HepG2 (cell line): ENCODE measurements around the gene SLC4A2. TPM values are rescaled to one million over a fixed set of nuclear protein-coding genes. Genes with fewer than 3 reads are reported as not detected.

Source experiments
- DMAP1 ChIP-seq: IDR thresholded peaks from 2 replicates; pipeline ENCODE4 v1.6.1; 2016
- DPF2 ChIP-seq: sonication (generic); formaldehyde crosslinking; IDR thresholded peaks from 2 replicates; pipeline ENCODE4 v1.4.0; 2020; ENCODE audit warnings: mild to moderate bottlenecking, low read depth, missing genetic modification reagents, borderline replicate concordance
- E2F5 ChIP-seq: sonication (generic); formaldehyde crosslinking; conservative IDR thresholded peaks from 2 replicates; pipeline ENCODE4 v1.4.0; 2020; ENCODE audit warnings: missing genetic modification reagents
- GFI1 ChIP-seq: sonication (generic); formaldehyde crosslinking; IDR thresholded peaks from 2 replicates; pipeline ENCODE4 v1.5.0; 2020; ENCODE audit warnings: missing genetic modification reagents, mild to moderate bottlenecking, borderline replicate concordance
- HDAC1 ChIP-seq: sonication (generic); formaldehyde crosslinking; IDR thresholded peaks from 2 replicates; pipeline ENCODE4 v1.5.1; 2020; ENCODE audit warnings: mild to moderate bottlenecking, missing genetic modification reagents
- KLF12 ChIP-seq: sonication (generic); formaldehyde crosslinking; IDR thresholded peaks from 2 replicates; pipeline ENCODE4 v1.4.0; 2020; ENCODE audit warnings: missing genetic modification reagents, borderline replicate concordance
- MYC ChIP-seq: sonication (generic); formaldehyde crosslinking; IDR thresholded peaks from 2 replicates; pipeline ENCODE4 v1.9.0; 2021; ENCODE audit warnings: missing genetic modification reagents, borderline replicate concordance
- REL ChIP-seq: sonication (generic); formaldehyde crosslinking; conservative IDR thresholded peaks from 2 replicates; pipeline ENCODE4 v1.8.0; 2022; ENCODE audit warnings: mild to moderate bottlenecking, missing genetic modification reagents, moderate library complexity
- SNAPC5 ChIP-seq: sonication (generic); formaldehyde crosslinking; IDR thresholded peaks from 2 replicates; pipeline ENCODE4 v1.8.1; 2023; ENCODE audit warnings: mild to moderate bottlenecking, missing genetic modification reagents, borderline replicate concordance
- SSRP1 ChIP-seq: IDR thresholded peaks from 2 replicates; pipeline ENCODE4 v1.6.1; 2016; ENCODE audit warnings: control low read depth
- STAG1 ChIP-seq: sonication (generic); formaldehyde crosslinking; IDR thresholded peaks from 2 replicates; pipeline ENCODE4 v1.4.0; 2020; ENCODE audit warnings: missing genetic modification reagents
- ZBTB10 ChIP-seq: sonication (generic); formaldehyde crosslinking; IDR thresholded peaks from 2 replicates; pipeline ENCODE4 v1.4.0; 2020; ENCODE audit warnings: missing genetic modification reagents, borderline replicate concordance
- ZBTB25 ChIP-seq: IDR thresholded peaks from 2 replicates; pipeline ENCODE4 v1.6.1; 2018; ENCODE audit warnings: missing genetic modification reagents
- ZBTB33 ChIP-seq: sonication (generic); formaldehyde crosslinking; IDR thresholded peaks from 2 replicates; pipeline ENCODE4 v1.4.0; 2020; ENCODE audit warnings: missing genetic modification reagents
- ZNF329 ChIP-seq: sonication (generic); formaldehyde crosslinking; IDR thresholded peaks from 2 replicates; pipeline ENCODE4 v1.9.0; 2021; ENCODE audit warnings: low read depth, mild to moderate bottlenecking, missing genetic modification reagents
- ZNF331 ChIP-seq: sonication (generic); formaldehyde crosslinking; IDR thresholded peaks from 2 replicates; pipeline ENCODE4 v1.4.0; 2020; ENCODE audit warnings: missing genetic modification reagents
- ZNF44 ChIP-seq: sonication (generic); formaldehyde crosslinking; IDR thresholded peaks from 2 replicates; pipeline ENCODE4 v1.5.1; 2020; ENCODE audit warnings: mild to moderate bottlenecking, missing genetic modification reagents
- ZNF616 ChIP-seq: sonication (generic); formaldehyde crosslinking; IDR thresholded peaks from 2 replicates; pipeline ENCODE4 v1.5.0; 2020; ENCODE audit warnings: low read depth, mild to moderate bottlenecking, missing genetic modification reagents
- ZNF850 ChIP-seq: sonication (generic); formaldehyde crosslinking; conservative IDR thresholded peaks from 2 replicates; pipeline ENCODE4 v1.9.0; 2021; ENCODE audit warnings: mild to moderate bottlenecking, missing genetic modification reagents
- polyA plus RNA-seq, 8 experiments: library from polyadenylated mRNA; depleted of rRNA in 3 of 8; stranded (reverse) in 7 of 8; unstranded in 1 of 8; fragments of >200 nt; fragmentation: Illumina TruSeq in 4 of 8; extraction: Trizol in 4 of 8; gene quantifications; 2 replicates each; pipeline versions ENCODE4 v1.2.1 to v1.2.3, GENCODE V29; 2011 to 2016; ENCODE audit warnings: low read depth in 4 of 8, missing spikeins in 1 of 8, mixed read lengths in 1 of 8; ENCODE audit not compliant: insufficient read depth in 1 of 8
- total RNA-seq, 5 experiments: library from RNA; depleted of rRNA; stranded (reverse); fragments of >200 nt; fragmentation: Illumina TruSeq; extraction: Trizol; gene quantifications; 2 replicates each; pipeline ENCODE4 v1.2.3, GENCODE V29; 2016; ENCODE audit warnings: low read depth in 1 of 5

Gene SLC4A2
- total and polyA plus RNA-seq, 2 of the 13 experiments (the other 11 are each of a cell fraction or from before 2014, with no cell fraction given) = 51.9 to 73.4 TPM

GRCh38 chr7:151080522-151081169 lies 21.3 kb downstream of the SLC4A2 start, which contains the start of gene FASTK (continued):
- TF ChIP-seq ZBTB10 (no peak), KLF12 (CRISPR knock-in tag) (0 out of 2 replicates have a peak, but pooled peaks have one; percentile 25), SNAPC5 (CRISPR knock-in tag) (peak; percentile 84; the same call in 1 of the 2 replicates), ZNF616 (CRISPR knock-in tag) (0 out of 2 replicates have a peak, but pooled peaks have one; percentile 14), DMAP1 (CRISPR knock-in tag) (peak; percentile 79; the same call in 1 of the 2 replicates), ZBTB25 (CRISPR knock-in tag) (peak; percentile 52; the same call in 1 of the 2 replicates), SSRP1 (CRISPR knock-in tag) (no peak), ZNF44 (peak; percentile 77; the same call in 1 of the 2 replicates), DPF2 (CRISPR knock-in tag) (no peak), REL (CRISPR knock-in tag) (no peak; the same call in 1 of the 2 replicates), ZNF850 (CRISPR knock-in tag) (no peak), HDAC1 (CRISPR knock-in tag) (peak; percentile 83), E2F5 (0 out of 2 replicates have a peak, but pooled peaks have one; percentile 59), ZBTB33 (CRISPR knock-in tag) (no peak), GFI1 (no peak; the same call in 1 of the 2 replicates), STAG1 (CRISPR knock-in tag) (no peak), ZNF331 (CRISPR knock-in tag) (0 out of 2 replicates have a peak, but pooled peaks have one; percentile 13), ZNF329 (CRISPR knock-in tag) (peak; percentile 55; the same call in 1 of the 2 replicates), MYC (CRISPR knock-in tag) (0 out of 2 replicates have a peak, but pooled peaks have one; percentile 26)
